VCaP (cell line): Measurements from ENCODE around the gene KLRF1.

Experiments
- H3K27ac ChIP-seq: fragments of 450-650 bp; 2 replicates; pipeline ENCODE4 v1.5.1; 2017
- CTCF ChIP-seq: fragments of 450-650 bp; conservative IDR thresholded peaks from 2 replicates; pipeline ENCODE4 v1.5.1; 2017; ENCODE audit warnings: mild to moderate bottlenecking, moderate library complexity

KLRF1 gene

DNA sequence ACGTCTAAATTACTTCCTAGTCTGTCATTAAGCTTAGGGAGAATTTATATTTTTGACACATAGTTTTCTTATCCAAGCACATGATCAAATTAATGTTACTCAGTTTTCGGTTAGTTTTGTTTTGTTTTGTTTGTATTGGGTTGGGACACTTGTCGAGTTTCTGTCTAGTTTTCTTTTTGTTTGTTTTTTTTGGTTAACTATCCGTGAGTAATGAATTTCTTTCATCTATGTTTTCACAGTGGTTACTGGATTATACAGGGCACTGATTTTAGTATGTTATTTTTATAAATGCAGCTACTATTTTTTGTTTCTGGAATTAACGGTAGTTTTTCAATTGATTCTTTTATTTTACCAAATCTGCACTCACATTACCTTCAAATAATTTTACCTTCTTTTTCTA lies 2.7 kb downstream of the KLRF1 start:
- H3K27ac ChIP-seq: no peak overlapping the region
- TF ChIP-seq CTCF: no peak

DNA sequence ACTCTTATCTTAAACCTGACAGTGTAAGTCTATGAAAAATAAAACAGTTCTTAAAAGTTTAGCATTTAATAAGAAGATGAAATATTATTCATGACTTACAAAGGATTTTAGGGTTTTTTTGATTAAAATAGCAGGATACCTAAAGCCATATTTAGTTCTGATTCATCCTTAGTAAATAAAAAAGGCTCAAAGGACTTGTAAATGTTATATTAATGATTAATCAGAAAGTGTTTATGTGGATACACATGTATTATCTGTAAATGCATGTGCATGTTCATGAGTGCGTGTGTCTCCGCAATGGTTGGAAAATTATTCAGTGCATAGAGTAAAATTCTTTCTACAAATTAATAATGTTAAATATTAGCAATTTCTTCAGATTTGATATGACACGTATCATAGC lies 4.4 kb downstream of the KLRF1 start:
- no peak overlapping the region for H3K27ac ChIP-seq
- TF ChIP-seq CTCF: no peak

DNA sequence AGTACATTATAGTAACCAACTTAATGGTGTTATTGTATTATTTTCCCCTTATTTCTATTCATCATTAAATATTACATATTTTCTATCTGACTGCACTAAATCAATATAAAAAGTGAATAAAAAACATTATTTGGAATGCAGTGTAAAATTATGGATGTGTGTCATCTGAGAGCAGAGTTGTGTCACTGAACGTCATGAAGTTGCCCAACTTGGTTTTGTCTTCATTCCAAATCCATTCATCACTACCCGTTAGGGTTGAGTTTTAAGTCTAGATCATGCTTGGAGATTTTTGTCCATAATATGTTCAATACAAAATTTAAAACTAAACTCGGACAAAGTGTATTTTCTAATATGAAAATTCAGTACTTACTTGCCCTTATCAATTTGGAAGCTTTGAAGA lies 16.1 kb downstream of the KLRF1 start:
- TF ChIP-seq CTCF: no peak

DNA sequence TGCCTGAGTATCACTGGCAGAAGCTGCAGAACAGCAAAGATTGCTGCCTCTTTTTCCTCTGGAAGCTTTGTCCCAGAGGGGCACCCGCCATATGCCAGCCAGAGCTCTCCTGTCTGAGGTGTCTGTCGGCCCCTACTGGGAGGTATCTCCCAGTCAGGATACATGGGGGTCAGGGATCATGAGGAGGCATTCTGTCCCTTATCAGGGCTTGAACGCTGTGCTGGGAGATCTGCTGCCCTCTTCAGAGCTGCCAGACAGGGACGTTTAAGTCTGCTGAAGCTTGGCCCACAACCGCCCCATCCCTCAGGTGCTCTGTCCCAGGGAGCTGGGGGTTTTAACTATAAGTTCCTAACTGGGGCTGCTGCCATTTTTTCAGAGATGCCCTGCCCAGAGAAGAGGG lies 21.6 kb downstream of the KLRF1 start:
- TF ChIP-seq CTCF: no peak
- H3K27ac ChIP-seq: no peak overlapping the region

More for the DNA sequence above, 16.1 kb downstream of the KLRF1 start:
- H3K27ac ChIP-seq: no peak overlapping the region

DNA sequence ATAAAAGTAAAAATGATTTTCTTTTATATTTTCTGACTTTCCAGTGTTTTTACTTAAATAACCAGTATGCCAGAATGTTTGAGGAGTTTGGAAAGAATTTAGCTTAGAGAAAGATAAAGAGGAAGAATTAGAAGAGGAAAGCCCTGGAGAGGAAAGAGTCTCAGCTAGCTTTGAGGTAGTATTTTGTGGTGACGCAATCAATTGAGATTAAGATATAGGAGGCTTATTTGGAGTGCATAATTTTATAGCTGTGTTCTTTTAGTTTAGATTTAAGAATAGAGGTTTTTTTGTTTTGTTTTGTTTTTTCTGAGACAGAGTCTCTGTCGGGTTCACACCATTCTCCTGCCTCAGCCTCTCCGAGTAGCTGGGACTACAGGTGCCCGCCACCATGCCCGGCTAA lies 23.8 kb downstream of the KLRF1 start:
- no peak overlapping the region for H3K27ac ChIP-seq
- no peak for TF ChIP-seq CTCF

GRCh38 chr12:9851927-9852326 lies 24.6 kb downstream of the KLRF1 start:
- no peak overlapping the region for H3K27ac ChIP-seq

GRCh38 chr12:9856151-9856550 lies 28.9 kb downstream of the KLRF1 start:
- no peak overlapping the region for H3K27ac ChIP-seq
- TF ChIP-seq CTCF: no peak

More at GRCh38 chr12:9851927-9852326, 24.6 kb downstream of the KLRF1 start:
- no peak for TF ChIP-seq CTCF

- no peak for TF ChIP-seq CTCF
- no peak overlapping the region for H3K27ac ChIP-seq
Measured at GRCh38 chr12:9856894-9857293, 29.6 kb downstream of the KLRF1 start.
